HepG2 (cell line): ENCODE measurements around the gene EXOC3L4. TPM values are rescaled to one million over a fixed set of nuclear protein-coding genes. Genes with fewer than 3 reads are reported as not detected.

ENCODE experiments used
- EHMT2 ChIP-seq: fragments of 200-600 bp; sonication (generic); IDR thresholded peaks from 2 replicates; pipeline ENCODE4 v1.7.0; 2017; ENCODE audit warnings: antibody characterized with exemption, low read depth, low read length, borderline replicate concordance
- ELF3 ChIP-seq: IDR thresholded peaks from 2 replicates; pipeline ENCODE4 v1.6.1; 2016; ENCODE audit warnings: missing genetic modification reagents, missing compliant biosample characterization
- FOXA3 ChIP-seq: IDR thresholded peaks from 2 replicates; pipeline ENCODE4 v1.6.1; 2016; ENCODE audit warnings: missing genetic modification reagents, missing compliant biosample characterization
- GATAD1 ChIP-seq: IDR thresholded peaks from 2 replicates; pipeline ENCODE4 v1.6.1; 2016; ENCODE audit warnings: missing genetic modification reagents, missing compliant biosample characterization
- IKZF4 ChIP-seq: sonication (generic); formaldehyde crosslinking; IDR thresholded peaks from 2 replicates; pipeline ENCODE4 v1.5.1; 2020; ENCODE audit warnings: borderline replicate concordance, mild to moderate bottlenecking, low read depth, missing genetic modification reagents; ENCODE audit errors: not compliant biosample characterization
- KDM1A ChIP-seq: IDR thresholded peaks from 2 replicates; pipeline ENCODE4 v1.6.1; 2016; ENCODE audit warnings: missing compliant biosample characterization
- MTA1 ChIP-seq: sonication (generic); formaldehyde crosslinking; IDR thresholded peaks from 2 replicates; pipeline ENCODE4 v1.4.0; 2020; ENCODE audit warnings: missing genetic modification reagents, mild to moderate bottlenecking, borderline replicate concordance
- POLR2A ChIP-seq, 2 experiments: IDR thresholded peaks; 2 replicates each; pipeline ENCODE4 v1.6.1; 2011; ENCODE audit warnings: low read depth in 2 of 2, low read length in 2 of 2, mild to moderate bottlenecking in 1 of 2, moderate library complexity in 1 of 2; ENCODE audit not compliant: insufficient read depth in 1 of 2
- PRMT3 ChIP-seq: sonication (generic); formaldehyde crosslinking; IDR thresholded peaks from 2 replicates; pipeline ENCODE4 v1.8.1; 2022; ENCODE audit warnings: low read depth, mild to moderate bottlenecking, moderate library complexity, missing genetic modification reagents, borderline replicate concordance
- RFXAP ChIP-seq: sonication (generic); formaldehyde crosslinking; IDR thresholded peaks from 2 replicates; pipeline ENCODE4 v1.4.0; 2020; ENCODE audit warnings: missing genetic modification reagents, borderline replicate concordance
- SUZ12 ChIP-seq: fragments of 150-350 bp; IDR thresholded peaks from 2 replicates; pipeline ENCODE4 v1.6.1; 2014; ENCODE audit warnings: low read depth, low read length
- TP53 ChIP-seq: sonication (generic); formaldehyde crosslinking; conservative IDR thresholded peaks from 2 replicates; pipeline ENCODE4 v1.4.0; 2020; ENCODE audit warnings: missing genetic modification reagents
- ZNF335 ChIP-seq: sonication (generic); formaldehyde crosslinking; IDR thresholded peaks from 2 replicates; pipeline ENCODE4 v1.4.0; 2020; ENCODE audit warnings: missing genetic modification reagents
- ZNF496 ChIP-seq: sonication (generic); formaldehyde crosslinking; IDR thresholded peaks from 2 replicates; pipeline ENCODE4 v1.8.1; 2023; ENCODE audit warnings: mild to moderate bottlenecking, moderate library complexity, missing genetic modification reagents; ENCODE audit not compliant: insufficient replicate concordance
- ZNF572 ChIP-seq: sonication (generic); formaldehyde crosslinking; IDR thresholded peaks from 2 replicates; pipeline ENCODE4 v1.5.1; 2020; ENCODE audit warnings: mild to moderate bottlenecking, missing genetic modification reagents
- ZSCAN20 ChIP-seq: sonication (generic); formaldehyde crosslinking; IDR thresholded peaks from 2 replicates; pipeline ENCODE4 v1.4.0; 2020; ENCODE audit warnings: missing genetic modification reagents, mild to moderate bottlenecking, borderline replicate concordance
- polyA plus RNA-seq, 8 experiments: library from polyadenylated mRNA; depleted of rRNA in 3 of 8; stranded (reverse) in 7 of 8; unstranded in 1 of 8; fragments of >200 nt; fragmentation: Illumina TruSeq in 4 of 8; extraction: Trizol in 4 of 8; gene quantifications; 2 replicates each; pipeline versions ENCODE4 v1.2.1 to v1.2.3, GENCODE V29; 2011 to 2016; ENCODE audit warnings: low read depth in 4 of 8, missing spikeins in 1 of 8, mixed read lengths in 1 of 8; ENCODE audit not compliant: insufficient read depth in 1 of 8
- total RNA-seq, 5 experiments: library from RNA; depleted of rRNA; stranded (reverse); fragments of >200 nt; fragmentation: Illumina TruSeq; extraction: Trizol; gene quantifications; 2 replicates each; pipeline ENCODE4 v1.2.3, GENCODE V29; 2016; ENCODE audit warnings: low read depth in 1 of 5
- TF ChIP-seq, protein P1 (sequence below): sonication (generic); formaldehyde crosslinking; IDR thresholded peaks from 2 replicates; pipeline ENCODE4 v1.5.1; 2020; ENCODE audit warnings: mild to moderate bottlenecking, missing genetic modification reagents, borderline replicate concordance
- TF ChIP-seq, protein P2 (sequence below): sonication (generic); formaldehyde crosslinking; IDR thresholded peaks from 2 replicates; pipeline ENCODE4 v1.4.0; 2020; ENCODE audit warnings: missing genetic modification reagents
- TF ChIP-seq, protein P3 (sequence below): sonication (generic); formaldehyde crosslinking; IDR thresholded peaks from 2 replicates; pipeline ENCODE4 v1.8.1; 2023; ENCODE audit warnings: missing genetic modification reagents, inconsistent platforms, borderline replicate concordance

Gene EXOC3L4
- total and polyA plus RNA-seq, 2 of the 13 experiments (the other 11 are each of a cell fraction or from before 2014, with no cell fraction given) = 11.8 to 27.0 TPM

DNA sequence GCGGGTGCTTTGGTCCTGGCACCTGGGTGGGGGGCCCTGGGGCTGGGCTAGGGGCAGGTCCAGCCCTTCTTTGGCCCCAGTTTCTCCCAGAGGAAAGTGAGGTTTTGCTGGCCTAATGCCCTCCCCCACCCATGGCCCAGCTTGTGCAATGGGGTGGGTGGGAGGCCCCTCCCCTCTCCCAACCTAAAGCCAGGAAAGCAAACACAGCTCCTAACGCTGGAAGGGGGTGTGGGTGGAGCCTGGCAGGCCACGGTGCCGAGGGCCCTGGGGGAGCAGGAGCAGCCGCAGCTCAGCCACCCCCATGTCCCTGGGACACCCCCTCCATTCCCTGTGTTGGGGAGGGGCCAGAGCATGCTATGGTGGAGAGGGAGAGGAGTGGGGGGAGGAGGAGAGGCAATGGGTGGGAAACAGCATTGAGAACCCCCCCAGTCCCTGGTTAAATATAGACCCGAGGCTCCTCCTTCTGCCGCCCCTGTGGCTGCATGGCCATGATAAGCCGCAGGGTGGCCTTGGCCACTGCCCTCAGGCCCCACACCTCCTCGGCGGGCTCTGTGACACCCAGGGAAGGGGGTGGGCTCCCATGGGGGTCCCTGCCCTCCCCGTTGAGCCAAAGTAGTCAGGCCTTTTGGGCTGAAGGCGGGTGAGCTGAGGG, 4.7 kb downstream of the EXOC3L4 start (continued):
- TF ChIP-seq EHMT2 (no peak), SUZ12 (no peak), ZSCAN20 (CRISPR knock-in tag) (peak; percentile 73; the same call in 1 of the 2 replicates), TP53 (CRISPR knock-in tag) (0 out of 2 replicates have a peak, but pooled peaks have one; percentile 67), KDM1A (CRISPR knock-in tag) (no peak), ZNF335 (CRISPR knock-in tag) (no peak), GATAD1 (CRISPR knock-in tag) (peak; percentile 53; the same call in 1 of the 2 replicates), IKZF4 (CRISPR knock-in tag) (no peak), ZNF496 (CRISPR knock-in tag) (no peak), POLR2A (IDR thresholded peaks at IDR 0.05; ENCODE audit: insufficient read depth in 1 of 2, low read depth in 2 of 2, low read length in 2 of 2) (peak in 1 of 2 experiments; percentile 81; a peak in 2 of 4 replicates), ELF3 (CRISPR knock-in tag) (peak; percentile 76), FOXA3 (peak; percentile 77), PRMT3 (CRISPR knock-in tag) (no peak), ZNF572 (CRISPR knock-in tag) (0 out of 2 replicates have a peak, but pooled peaks have one; percentile 17), MTA1 (CRISPR knock-in tag) (peak; percentile 57; the same call in 1 of the 2 replicates), RFXAP (CRISPR knock-in tag) (peak; percentile 85)
- TF ChIP-seq, protein P1, sequence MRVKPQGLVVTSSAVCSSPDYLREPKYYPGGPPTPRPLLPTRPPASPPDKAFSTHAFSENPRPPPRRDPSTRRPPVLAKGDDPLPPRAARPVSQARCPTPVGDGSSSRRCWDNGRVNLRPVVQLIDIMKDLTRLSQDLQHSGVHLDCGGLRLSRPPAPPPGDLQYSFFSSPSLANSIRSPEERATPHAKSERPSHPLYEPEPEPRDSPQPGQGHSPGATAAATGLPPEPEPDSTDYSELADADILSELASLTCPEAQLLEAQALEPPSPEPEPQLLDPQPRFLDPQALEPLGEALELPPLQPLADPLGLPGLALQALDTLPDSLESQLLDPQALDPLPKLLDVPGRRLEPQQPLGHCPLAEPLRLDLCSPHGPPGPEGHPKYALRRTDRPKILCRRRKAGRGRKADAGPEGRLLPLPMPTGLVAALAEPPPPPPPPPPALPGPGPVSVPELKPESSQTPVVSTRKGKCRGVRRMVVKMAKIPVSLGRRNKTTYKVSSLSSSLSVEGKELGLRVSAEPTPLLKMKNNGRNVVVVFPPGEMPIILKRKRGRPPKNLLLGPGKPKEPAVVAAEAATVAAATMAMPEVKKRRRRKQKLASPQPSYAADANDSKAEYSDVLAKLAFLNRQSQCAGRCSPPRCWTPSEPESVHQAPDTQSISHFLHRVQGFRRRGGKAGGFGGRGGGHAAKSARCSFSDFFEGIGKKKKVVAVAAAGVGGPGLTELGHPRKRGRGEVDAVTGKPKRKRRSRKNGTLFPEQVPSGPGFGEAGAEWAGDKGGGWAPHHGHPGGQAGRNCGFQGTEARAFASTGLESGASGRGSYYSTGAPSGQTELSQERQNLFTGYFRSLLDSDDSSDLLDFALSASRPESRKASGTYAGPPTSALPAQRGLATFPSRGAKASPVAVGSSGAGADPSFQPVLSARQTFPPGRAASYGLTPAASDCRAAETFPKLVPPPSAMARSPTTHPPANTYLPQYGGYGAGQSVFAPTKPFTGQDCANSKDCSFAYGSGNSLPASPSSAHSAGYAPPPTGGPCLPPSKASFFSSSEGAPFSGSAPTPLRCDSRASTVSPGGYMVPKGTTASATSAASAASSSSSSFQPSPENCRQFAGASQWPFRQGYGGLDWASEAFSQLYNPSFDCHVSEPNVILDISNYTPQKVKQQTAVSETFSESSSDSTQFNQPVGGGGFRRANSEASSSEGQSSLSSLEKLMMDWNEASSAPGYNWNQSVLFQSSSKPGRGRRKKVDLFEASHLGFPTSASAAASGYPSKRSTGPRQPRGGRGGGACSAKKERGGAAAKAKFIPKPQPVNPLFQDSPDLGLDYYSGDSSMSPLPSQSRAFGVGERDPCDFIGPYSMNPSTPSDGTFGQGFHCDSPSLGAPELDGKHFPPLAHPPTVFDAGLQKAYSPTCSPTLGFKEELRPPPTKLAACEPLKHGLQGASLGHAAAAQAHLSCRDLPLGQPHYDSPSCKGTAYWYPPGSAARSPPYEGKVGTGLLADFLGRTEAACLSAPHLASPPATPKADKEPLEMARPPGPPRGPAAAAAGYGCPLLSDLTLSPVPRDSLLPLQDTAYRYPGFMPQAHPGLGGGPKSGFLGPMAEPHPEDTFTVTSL (CRISPR knock-in tag) = peak; percentile 60; the same call in 1 of the 2 replicates
- TF ChIP-seq, protein P2, sequence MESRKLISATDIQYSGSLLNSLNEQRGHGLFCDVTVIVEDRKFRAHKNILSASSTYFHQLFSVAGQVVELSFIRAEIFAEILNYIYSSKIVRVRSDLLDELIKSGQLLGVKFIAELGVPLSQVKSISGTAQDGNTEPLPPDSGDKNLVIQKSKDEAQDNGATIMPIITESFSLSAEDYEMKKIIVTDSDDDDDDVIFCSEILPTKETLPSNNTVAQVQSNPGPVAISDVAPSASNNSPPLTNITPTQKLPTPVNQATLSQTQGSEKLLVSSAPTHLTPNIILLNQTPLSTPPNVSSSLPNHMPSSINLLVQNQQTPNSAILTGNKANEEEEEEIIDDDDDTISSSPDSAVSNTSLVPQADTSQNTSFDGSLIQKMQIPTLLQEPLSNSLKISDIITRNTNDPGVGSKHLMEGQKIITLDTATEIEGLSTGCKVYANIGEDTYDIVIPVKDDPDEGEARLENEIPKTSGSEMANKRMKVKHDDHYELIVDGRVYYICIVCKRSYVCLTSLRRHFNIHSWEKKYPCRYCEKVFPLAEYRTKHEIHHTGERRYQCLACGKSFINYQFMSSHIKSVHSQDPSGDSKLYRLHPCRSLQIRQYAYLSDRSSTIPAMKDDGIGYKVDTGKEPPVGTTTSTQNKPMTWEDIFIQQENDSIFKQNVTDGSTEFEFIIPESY (CRISPR knock-in tag) = peak; percentile 65
- TF ChIP-seq, protein P3, sequence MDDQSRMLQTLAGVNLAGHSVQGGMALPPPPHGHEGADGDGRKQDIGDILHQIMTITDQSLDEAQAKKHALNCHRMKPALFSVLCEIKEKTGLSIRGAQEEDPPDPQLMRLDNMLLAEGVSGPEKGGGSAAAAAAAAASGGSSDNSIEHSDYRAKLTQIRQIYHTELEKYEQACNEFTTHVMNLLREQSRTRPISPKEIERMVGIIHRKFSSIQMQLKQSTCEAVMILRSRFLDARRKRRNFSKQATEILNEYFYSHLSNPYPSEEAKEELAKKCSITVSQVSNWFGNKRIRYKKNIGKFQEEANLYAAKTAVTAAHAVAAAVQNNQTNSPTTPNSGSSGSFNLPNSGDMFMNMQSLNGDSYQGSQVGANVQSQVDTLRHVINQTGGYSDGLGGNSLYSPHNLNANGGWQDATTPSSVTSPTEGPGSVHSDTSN = no peak
